Astrocyte (in vitro differentiated cells and primary cell): ENCODE results near the gene ZNF174. TPM values are rescaled to one million over a fixed set of nuclear protein-coding genes. Genes with fewer than 3 reads are reported as not detected.
A peak's percentile ranks its signal among the peaks of the same experiment; 100 is the strongest.

Experiments
- DNase-seq: peaks from one replicate; pipeline ENCODE4 v3.0.0-alpha.2; 2010; ENCODE audit warnings: low read depth
- FAIRE-seq: peaks from 2 replicates; lab custom pipeline; 2011; peaks lifted over from hg19 to GRCh38; lab: Jason Lieb, UNC
- H2AFZ ChIP-seq: 2 replicates; pipeline ENCODE4 v1.6.0; 2012; ENCODE audit warnings: low read depth, low read length, inconsistent platforms
- H3K27ac ChIP-seq: 2 replicates; pipeline ENCODE4 v1.5.1; 2011; ENCODE audit warnings: low read depth, low read length, inconsistent platforms
- H3K27me3 ChIP-seq: 2 replicates; pipeline ENCODE4 v1.6.0; 2011; ENCODE audit warnings: low read length, inconsistent platforms; ENCODE audit not compliant: insufficient read depth
- H3K36me3 ChIP-seq: 2 replicates; pipeline ENCODE4 v1.5.1; 2011; ENCODE audit warnings: low read length, inconsistent platforms; ENCODE audit not compliant: insufficient read depth
- H3K4me1 ChIP-seq: 2 replicates; pipeline ENCODE4 v1.5.1; 2011; ENCODE audit warnings: low read length, inconsistent platforms; ENCODE audit not compliant: insufficient read depth
- H3K4me2 ChIP-seq: 2 replicates; pipeline ENCODE4 v1.6.0; 2012; ENCODE audit warnings: low read length, inconsistent platforms
- H3K4me3 ChIP-seq: 2 replicates; pipeline ENCODE4 v1.5.1; 2011; ENCODE audit warnings: low read depth, mild to moderate bottlenecking, low read length, inconsistent platforms; ENCODE audit not compliant: insufficient read depth
- H3K79me2 ChIP-seq: 2 replicates; pipeline ENCODE4 v1.6.0; 2012; ENCODE audit warnings: mild to moderate bottlenecking, low read length, inconsistent platforms; ENCODE audit not compliant: insufficient read depth
- H3K9ac ChIP-seq: 2 replicates; pipeline ENCODE4 v1.6.0; 2012; ENCODE audit warnings: mild to moderate bottlenecking, low read length, inconsistent platforms
- H3K9me3 ChIP-seq: 2 replicates; pipeline ENCODE4 v1.5.1; 2012; ENCODE audit warnings: low read depth, mild to moderate bottlenecking, low read length, inconsistent platforms; ENCODE audit not compliant: insufficient read depth
- H4K20me1 ChIP-seq: 2 replicates; pipeline ENCODE4 v1.6.0; 2012; ENCODE audit warnings: low read length, inconsistent platforms; ENCODE audit not compliant: insufficient read depth
- H3K27ac Mint-ChIP-seq: one replicate; pipeline ENCODE4 v1.8.0; 2021; ENCODE audit warnings: mild to moderate bottlenecking, mixed read lengths; ENCODE audit not compliant: unreplicated experiment
- H3K27me3 Mint-ChIP-seq: one replicate; pipeline ENCODE4 v1.8.0; 2021; ENCODE audit warnings: low read depth, mixed read lengths; ENCODE audit not compliant: unreplicated experiment
- H3K36me3 Mint-ChIP-seq: one replicate; pipeline ENCODE4 v1.8.0; 2021; ENCODE audit warnings: low read depth, mixed read lengths; ENCODE audit not compliant: unreplicated experiment
- H3K4me1 Mint-ChIP-seq: one replicate; pipeline ENCODE4 v1.8.0; 2021; ENCODE audit warnings: low read depth, mixed read lengths; ENCODE audit not compliant: unreplicated experiment
- H3K4me3 Mint-ChIP-seq: one replicate; pipeline ENCODE4 v1.8.0; 2021; ENCODE audit warnings: mild to moderate bottlenecking, moderate library complexity, mixed read lengths; ENCODE audit not compliant: unreplicated experiment
- H3K9me3 Mint-ChIP-seq: one replicate; pipeline ENCODE4 v1.8.0; 2021; ENCODE audit warnings: mild to moderate bottlenecking, mixed read lengths; ENCODE audit not compliant: unreplicated experiment
- CTCF ChIP-seq: IDR thresholded peaks from 2 replicates; pipeline ENCODE4 v1.5.1; 2011; ENCODE audit warnings: low read depth, mild to moderate bottlenecking, inconsistent platforms, low read length, moderate library complexity; ENCODE audit not compliant: insufficient read depth
- EZH2 ChIP-seq: IDR thresholded peaks from 2 replicates; pipeline ENCODE4 v1.6.1; 2012; ENCODE audit warnings: mild to moderate bottlenecking, low read length, inconsistent platforms; ENCODE audit not compliant: insufficient read depth
- total RNA-seq: library from RNA; stranded (reverse); gene quantifications from 2 replicates; pipeline ENCODE4 v1.2.1, GENCODE V29; 2021

The ZNF174 gene
- total RNA-seq, 1 donor from 2014 or later: 9.7 TPM

GRCh38 chr16:3413730-3414379 lies 12.8 kb downstream of the ZNF174 start:
- Histone ChIP-seq H3K4me1 (no peaks in the 10 kb centered on the region), H3K27me3 (no peaks in the 10 kb centered on the region), H2AFZ (no peak overlapping the region), H3K4me2 (no peak overlapping the region), H3K9ac (no peak overlapping the region), H3K9me3 (peaks cover 38% of the 10 kb centered on the region), H3K27ac (no peak overlapping the region), H3K79me2 (no peaks in the 10 kb centered on the region), H4K20me1 (no peaks in the 10 kb centered on the region), H3K36me3 (peaks cover 1% of the 10 kb centered on the region), H3K4me3 (no peak overlapping the region)
- H3K27ac Mint-ChIP-seq: no peak overlapping the region
- TF ChIP-seq EZH2 (no peak), CTCF (no peak)
- FAIRE-seq: no peak
- H3K4me3 Mint-ChIP-seq: no peak overlapping the region
- no peaks in the 10 kb centered on the region for H3K27me3 Mint-ChIP-seq
- H3K4me1 Mint-ChIP-seq: no peaks in the 10 kb centered on the region
- no peak for DNase-seq
- H3K9me3 Mint-ChIP-seq: peaks cover 52% of the 10 kb centered on the region
- H3K36me3 Mint-ChIP-seq: peaks cover 27% of the 10 kb centered on the region

- Mint-ChIP-seq H3K9me3 (peaks cover 3% of the 10 kb centered on the region), H3K4me1 (peaks cover 6% of the 10 kb centered on the region), H3K27ac (no peak overlapping the region), H3K27me3 (peaks cover under 1% of the 10 kb centered on the region), H3K36me3 (peaks cover 13% of the 10 kb centered on the region), H3K4me3 (no peak overlapping the region)
- no peaks in the 10 kb centered on the region for H3K79me2 ChIP-seq
- peak overlapping the region; percentile 35 for H3K4me3 ChIP-seq
- H3K36me3 ChIP-seq: peaks cover 3% of the 10 kb centered on the region
- H3K9ac ChIP-seq: no peak overlapping the region
- no peak overlapping the region for H3K27ac ChIP-seq
- no peaks in the 10 kb centered on the region for H4K20me1 ChIP-seq
- TF ChIP-seq EZH2: no peak
- no peak for TF ChIP-seq CTCF
- H3K4me2 ChIP-seq: peak overlapping the region; percentile 49
- no peaks in the 10 kb centered on the region for H3K4me1 ChIP-seq
- no peaks in the 10 kb centered on the region for H3K27me3 ChIP-seq
- peaks cover 9% of the 10 kb centered on the region for H3K9me3 ChIP-seq
- FAIRE-seq (no peak), DNase-seq (peak; percentile 28)
- H2AFZ ChIP-seq: peak overlapping the region; percentile 62
Observed at GRCh38 chr16:3431779-3432219, 30.8 kb downstream of the ZNF174 start.

GRCh38 chr16:3434373-3434772 lies 33.4 kb downstream of the ZNF174 start:
- Histone ChIP-seq H3K9me3 (peaks cover 9% of the 10 kb centered on the region), H3K4me1 (no peaks in the 10 kb centered on the region), H2AFZ (no peak overlapping the region), H3K4me2 (no peak overlapping the region), H4K20me1 (peaks cover 9% of the 10 kb centered on the region), H3K27ac (no peak overlapping the region), H3K36me3 (peaks cover 5% of the 10 kb centered on the region), H3K27me3 (no peaks in the 10 kb centered on the region), H3K4me3 (no peak overlapping the region), H3K79me2 (peaks cover 3% of the 10 kb centered on the region), H3K9ac (no peak overlapping the region)
- DNase-seq (no peak), FAIRE-seq (no peak)
- TF ChIP-seq CTCF (no peak), EZH2 (no peak)
- Mint-ChIP-seq H3K9me3 (peaks cover 3% of the 10 kb centered on the region), H3K4me1 (peaks cover 6% of the 10 kb centered on the region), H3K27ac (no peak overlapping the region), H3K27me3 (no peaks in the 10 kb centered on the region), H3K36me3 (peaks cover 17% of the 10 kb centered on the region), H3K4me3 (no peak overlapping the region)
